ENCODE results near the gene USP47. TPM values are rescaled to one million over a fixed set of nuclear protein-coding genes. Genes with fewer than 3 reads are reported as not detected.

The USP47 gene
- total RNA-seq, 1 donor from 2014 or later, result 53.7 TPM

DNA sequence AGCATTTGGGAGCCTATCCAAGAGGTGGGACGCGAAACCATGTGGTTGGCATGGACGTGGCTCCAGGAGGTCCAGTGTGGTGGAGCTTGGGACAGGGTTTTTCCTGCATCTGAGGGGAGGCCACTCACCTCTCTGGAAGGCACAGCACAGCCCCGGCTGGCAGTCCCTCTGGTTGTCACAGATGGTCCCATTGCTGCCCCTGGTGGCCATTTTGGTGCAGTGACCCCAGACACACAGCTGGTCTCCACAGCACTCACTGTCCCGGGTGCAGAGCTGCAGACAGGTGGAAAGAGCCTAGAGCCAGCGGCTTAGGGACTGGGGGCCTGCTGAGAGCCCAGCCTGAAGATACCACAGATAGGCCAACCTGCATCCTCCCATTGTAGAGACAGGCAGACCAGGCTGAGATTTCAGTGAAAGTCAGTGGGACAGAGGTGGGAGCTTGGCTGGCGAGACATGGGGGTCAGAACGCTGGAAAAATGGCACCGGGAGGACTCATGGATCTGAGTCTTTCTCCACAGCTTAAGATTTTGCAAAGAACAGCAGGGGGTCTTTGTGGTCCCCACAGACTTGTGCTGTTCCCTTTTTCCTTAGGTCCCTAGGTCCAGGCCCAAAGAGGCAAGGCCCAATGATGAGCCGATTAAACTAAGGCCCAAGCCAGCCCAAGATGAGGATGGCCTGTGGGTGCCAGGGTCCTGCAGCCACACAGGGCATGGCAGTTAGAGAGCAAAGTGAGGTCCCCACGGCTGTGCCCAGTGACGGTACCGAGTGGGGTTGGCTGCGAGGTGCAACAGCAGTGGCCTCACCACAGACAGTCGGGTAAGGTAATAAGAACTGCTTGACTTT, 125.3 kb downstream of the USP47 start:
- no peak overlapping the region for H3K4me3 ChIP-seq
- H3K4me1 ChIP-seq, result peaks cover 92% of the 10 kb centered on the region
- intact Hi-C loops (cut with micrococcal nuclease), result no loop called here
- no peaks in the 10 kb centered on the region for H3K9me3 ChIP-seq (replicated peaks)
- H3K27ac ChIP-seq (replicated peaks), result peak overlapping the region; percentile 6
- H3K36me3 ChIP-seq, result peaks cover 7% of the 10 kb centered on the region
- TF ChIP-seq CTCF (IDR thresholded peaks at IDR 0.05; ENCODE audit: borderline replicate concordance), result peak; percentile 87
- no peaks in the 10 kb centered on the region for H3K27me3 ChIP-seq (ENCODE audit: low read depth)
- peak; percentile 79 for DNase-seq

- Histone ChIP-seq H3K4me1 (peaks cover 92% of the 10 kb centered on the region), H3K27me3 (ENCODE audit: low read depth) (no peaks in the 10 kb centered on the region), H3K27ac (replicated peaks) (peak overlapping the region; percentile 65), H3K36me3 (peaks cover 7% of the 10 kb centered on the region), H3K4me3 (no peak overlapping the region), H3K9me3 (replicated peaks) (no peaks in the 10 kb centered on the region)
- no peak for TF ChIP-seq CTCF (IDR thresholded peaks at IDR 0.05; ENCODE audit: borderline replicate concordance)
- intact Hi-C loops (cut with micrococcal nuclease), result no loop called here
- DNase-seq, result peak; percentile 11
Observed at GRCh38 chr11:11967669-11968510, 126.1 kb downstream of the USP47 start.

GRCh38 chr11:11968511-11969280, 126.9 kb downstream of the USP47 start:
- peaks cover 92% of the 10 kb centered on the region for H3K4me1 ChIP-seq
- no peak for TF ChIP-seq CTCF (IDR thresholded peaks at IDR 0.05; ENCODE audit: borderline replicate concordance)
- peak; percentile 14 for DNase-seq
- intact Hi-C loops (cut with micrococcal nuclease), result no loop called here
- H3K27ac ChIP-seq (replicated peaks), result peak overlapping the region; percentile 65
- H3K4me3 ChIP-seq, result no peak overlapping the region
- peaks cover 7% of the 10 kb centered on the region for H3K36me3 ChIP-seq
- H3K9me3 ChIP-seq (replicated peaks), result no peaks in the 10 kb centered on the region
- no peaks in the 10 kb centered on the region for H3K27me3 ChIP-seq (ENCODE audit: low read depth)

GRCh38 chr11:11969380-11970215, 127.8 kb downstream of the USP47 start:
- intact Hi-C loops (cut with micrococcal nuclease), result no loop called here
- Histone ChIP-seq H3K9me3 (replicated peaks) (no peaks in the 10 kb centered on the region), H3K36me3 (peaks cover 7% of the 10 kb centered on the region), H3K4me3 (no peak overlapping the region), H3K27ac (replicated peaks) (peak overlapping the region; percentile 65), H3K4me1 (peaks cover 92% of the 10 kb centered on the region), H3K27me3 (ENCODE audit: low read depth) (no peaks in the 10 kb centered on the region)
- no peak for TF ChIP-seq CTCF (IDR thresholded peaks at IDR 0.05; ENCODE audit: borderline replicate concordance)
- peak; percentile 46 for DNase-seq
